ENCODE data around the gene CBLIF. TPM values are rescaled to one million over a fixed set of nuclear protein-coding genes. Genes with fewer than 3 reads are reported as not detected.

CBLIF gene
- total and polyA plus RNA-seq, 2 of the 13 experiments (the other 11 are each of a cell fraction or from before 2014, with no cell fraction given), result not detected

- TF ChIP-seq, protein P1, sequence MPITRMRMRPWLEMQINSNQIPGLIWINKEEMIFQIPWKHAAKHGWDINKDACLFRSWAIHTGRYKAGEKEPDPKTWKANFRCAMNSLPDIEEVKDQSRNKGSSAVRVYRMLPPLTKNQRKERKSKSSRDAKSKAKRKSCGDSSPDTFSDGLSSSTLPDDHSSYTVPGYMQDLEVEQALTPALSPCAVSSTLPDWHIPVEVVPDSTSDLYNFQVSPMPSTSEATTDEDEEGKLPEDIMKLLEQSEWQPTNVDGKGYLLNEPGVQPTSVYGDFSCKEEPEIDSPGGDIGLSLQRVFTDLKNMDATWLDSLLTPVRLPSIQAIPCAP (CRISPR knock-in tag; IDR thresholded peaks at IDR 0.05; ENCODE audit: low read depth), result no peak
- TF ChIP-seq ZNF569 (CRISPR knock-in tag; IDR thresholded peaks at IDR 0.05; ENCODE audit: borderline replicate concordance) (no peak), ZNF101 (CRISPR knock-in tag; IDR thresholded peaks at IDR 0.05; ENCODE audit: borderline replicate concordance, low read depth) (no peak), EHMT2 (IDR thresholded peaks at IDR 0.05; ENCODE audit: borderline replicate concordance, low read depth, low read length) (no peak)
These were observed 5.7 kb downstream of the CBLIF start (continued) for GRCh38 chr11:59839615-59840014.

GRCh38 chr11:59833602-59834001 lies 11.7 kb downstream of the CBLIF start:
- Histone ChIP-seq H3K27ac (ENCODE audit: extremely low read length, insufficient read depth, low read length) (no peak overlapping the region), H3K4me1 (ENCODE audit: insufficient read depth, low read length) (no peaks in the 10 kb centered on the region), H3K9me3 (ENCODE audit: low read length) (no peaks in the 10 kb centered on the region), H3K4me2 (ENCODE audit: low read depth, low read length) (no peak overlapping the region), H4K20me1 (ENCODE audit: insufficient read depth, low read length) (no peaks in the 10 kb centered on the region), H3K4me3 (replicated peaks in 1 of 3; ENCODE audit: insufficient read depth in 1 of 3, low read depth in 2 of 3, low read length in 3 of 3) (no peak overlapping the region), H3K36me3 (replicated peaks in 1 of 2; ENCODE audit: control insufficient read depth in 1 of 2, insufficient read depth in 2 of 2, low read length in 2 of 2) (no peaks in the 10 kb centered on the region), H3K79me2 (ENCODE audit: insufficient read depth, low read length) (no peaks in the 10 kb centered on the region), H3K9ac (ENCODE audit: insufficient read depth, low read depth, low read length) (no peak overlapping the region), H2AFZ (ENCODE audit: low read length) (no peak overlapping the region), H3K27me3 (ENCODE audit: control insufficient read depth in 1 of 2, insufficient read depth in 2 of 2, low read length in 2 of 2) (no peaks in the 10 kb centered on the region)
- no peak for DNase-seq (ENCODE audit: low spot score)
- no TSS peak for BruUV-seq (replicated peaks)
- TF ChIP-seq, protein P2, sequence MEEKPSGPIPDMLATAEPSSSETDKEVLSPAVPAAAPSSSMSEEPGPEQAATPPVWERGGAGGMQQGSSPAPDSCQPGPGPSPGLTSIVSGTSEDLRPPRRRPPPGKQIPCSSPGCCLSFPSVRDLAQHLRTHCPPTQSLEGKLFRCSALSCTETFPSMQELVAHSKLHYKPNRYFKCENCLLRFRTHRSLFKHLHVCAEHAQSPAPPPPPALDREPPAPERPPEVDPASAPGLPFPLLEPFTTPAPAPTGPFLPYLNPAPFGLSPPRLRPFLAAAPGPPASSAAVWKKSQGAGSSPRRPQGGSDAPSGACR (CRISPR knock-in tag; IDR thresholded peaks at IDR 0.05), result no peak
- TF ChIP-seq ARID4A (CRISPR knock-in tag; IDR thresholded peaks at IDR 0.05; ENCODE audit: borderline replicate concordance) (no peak), NFE2L2 (IDR thresholded peaks at IDR 0.05; ENCODE audit: low read length) (peak; percentile 68)
- 0% methylated on average over 2 of the region's 2 CpGs for WGBS (ENCODE audit: low lambda C conversion rate)
- FAIRE-seq, result no peak
- CTCF ChIA-PET (ENCODE audit: low intra/inter-chr PET ratio, low total read pairs), result no interaction called here
- no peak for ATAC-seq
- intact Hi-C loops (cut with micrococcal nuclease; ENCODE audit: unreplicated experiment) (no loop called here), in situ Hi-C loops (cut with HindIII; ENCODE audit: extremely low pct_ligation_motif_present, low pct_unique_long_range_greater_than_20kb) (no loop called here)
- POLR2A ChIA-PET, result no interaction called here
